GM06990 (cell line): ENCODE data around the gene ABCF2.

Experiments
- DNase-seq: peaks from one replicate; pipeline ENCODE4 v3.0.0-alpha.2; 2011; ENCODE audit not compliant: insufficient read length; ENCODE audit errors: extremely low read depth
- H3K27me3 ChIP-seq: replicated peaks from 2 replicates; pipeline ENCODE4 v1.6.0; 2011; ENCODE audit warnings: low read length; ENCODE audit not compliant: control insufficient read depth, insufficient read depth
- H3K36me3 ChIP-seq: 2 replicates; pipeline ENCODE4 v1.5.1; 2011; ENCODE audit warnings: low read length; ENCODE audit not compliant: control insufficient read depth, insufficient read depth
- H3K4me3 ChIP-seq: replicated peaks from 2 replicates; pipeline ENCODE4 v1.5.1; 2011; ENCODE audit warnings: low read depth, mild to moderate bottlenecking, control low read depth, low read length
- CTCF ChIP-seq: IDR thresholded peaks from 2 replicates; pipeline ENCODE4 v1.5.1; 2011; ENCODE audit warnings: low read length, control low read depth, mild to moderate bottlenecking, inconsistent platforms; ENCODE audit not compliant: insufficient read depth, poor library complexity, severe bottlenecking

ABCF2 gene

DNA sequence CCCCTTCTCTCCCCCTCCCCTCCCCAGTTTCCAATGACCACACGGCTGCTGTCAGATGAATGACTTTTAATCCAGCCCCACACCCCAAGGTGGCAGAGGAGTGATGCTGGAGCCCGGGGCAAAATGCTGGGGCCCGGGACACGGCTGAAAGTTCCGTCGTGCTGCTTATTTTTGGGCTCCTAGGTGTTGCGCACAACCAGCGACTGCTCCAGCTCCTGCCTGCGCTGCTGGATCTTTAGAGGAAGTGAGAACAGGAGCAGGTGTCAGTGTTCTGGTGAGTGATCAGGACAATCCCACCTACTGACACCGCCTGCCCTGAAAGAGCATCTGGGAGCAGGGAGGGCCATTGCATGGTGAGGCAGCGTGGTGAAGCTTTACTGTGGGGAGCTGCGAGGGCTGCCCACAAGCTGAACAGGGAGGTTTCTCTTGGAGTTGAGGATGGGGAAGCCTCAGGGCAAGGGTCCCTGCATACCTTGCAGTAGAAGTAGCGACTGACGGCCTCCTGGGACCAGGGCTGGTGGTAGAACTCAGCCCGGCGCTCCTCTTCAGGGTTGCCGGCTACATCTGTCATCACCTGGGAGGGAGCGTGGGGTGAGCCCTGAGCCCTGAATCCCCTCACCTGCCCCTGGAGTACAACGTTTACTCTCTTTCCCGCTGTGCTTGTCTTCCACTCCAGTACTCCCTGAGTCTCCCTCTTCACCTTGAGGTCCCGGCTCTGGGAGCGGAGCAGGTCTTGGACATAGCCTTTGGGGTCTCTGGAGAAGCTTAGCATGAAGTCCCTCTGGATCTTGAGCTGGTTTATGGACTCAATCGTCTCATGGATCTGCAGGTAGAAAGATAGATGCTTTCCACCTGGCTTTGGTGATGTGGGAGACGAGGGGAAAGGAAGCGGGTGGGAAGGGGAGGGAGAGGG, 12.2 kb upstream of the ABCF2 start:
- no peak for TF ChIP-seq CTCF
- Histone ChIP-seq H3K36me3 (peaks cover 26% of the 10 kb centered on the region), H3K27me3 (no peaks in the 10 kb centered on the region), H3K4me3 (no peak overlapping the region)
- DNase-seq: no peak

- Histone ChIP-seq H3K36me3 (peaks cover 26% of the 10 kb centered on the region), H3K4me3 (no peak overlapping the region), H3K27me3 (no peaks in the 10 kb centered on the region)
- TF ChIP-seq CTCF: no peak
- DNase-seq: no peak
Observed at GRCh38 chr7:151238190-151238810, 11.3 kb upstream of the ABCF2 start.

- no peak overlapping the region for H3K4me3 ChIP-seq
- TF ChIP-seq CTCF: no peak
- no peak for DNase-seq
- no peaks in the 10 kb centered on the region for H3K27me3 ChIP-seq
- H3K36me3 ChIP-seq: peaks cover 26% of the 10 kb centered on the region
Observed at GRCh38 chr7:151237244-151238189, 10.5 kb upstream of the ABCF2 start.

DNA sequence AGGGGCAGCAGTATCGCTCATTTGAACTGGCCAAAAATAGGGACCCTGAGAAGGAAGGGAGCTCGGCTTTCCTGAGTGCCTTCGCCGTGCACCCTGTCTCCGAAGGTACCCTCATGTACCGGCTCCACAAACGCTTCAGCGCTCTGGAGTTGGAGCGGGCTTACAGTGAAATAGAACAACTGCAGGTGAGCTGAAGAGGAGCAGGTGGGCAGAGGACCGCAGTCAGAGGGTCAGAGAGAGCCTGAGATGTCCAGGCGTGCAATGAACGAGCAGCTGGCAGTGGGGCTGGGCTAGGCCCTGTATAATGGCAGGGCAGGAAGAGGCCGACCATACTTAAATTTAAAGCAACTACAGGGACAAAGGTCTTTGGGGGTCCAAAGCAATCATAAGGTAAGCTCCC, 9.4 kb upstream of the ABCF2 start:
- no peak overlapping the region for H3K4me3 ChIP-seq
- no peak for DNase-seq
- no peaks in the 10 kb centered on the region for H3K27me3 ChIP-seq
- peaks cover 26% of the 10 kb centered on the region for H3K36me3 ChIP-seq
- no peak for TF ChIP-seq CTCF

GRCh38 chr7:151235091-151235787, 8.2 kb upstream of the ABCF2 start:
- no peaks in the 10 kb centered on the region for H3K27me3 ChIP-seq
- peaks cover 26% of the 10 kb centered on the region for H3K36me3 ChIP-seq
- no peak for TF ChIP-seq CTCF
- no peak for DNase-seq
- H3K4me3 ChIP-seq: no peak overlapping the region
